Measurements from ENCODE around the gene XPC.
"Not testable (repeated sequence)": the region's sequence is repeated elsewhere in the genome, so short reads cannot be mapped to it uniquely, and the experiment has no call there.

XPC gene

DNA sequence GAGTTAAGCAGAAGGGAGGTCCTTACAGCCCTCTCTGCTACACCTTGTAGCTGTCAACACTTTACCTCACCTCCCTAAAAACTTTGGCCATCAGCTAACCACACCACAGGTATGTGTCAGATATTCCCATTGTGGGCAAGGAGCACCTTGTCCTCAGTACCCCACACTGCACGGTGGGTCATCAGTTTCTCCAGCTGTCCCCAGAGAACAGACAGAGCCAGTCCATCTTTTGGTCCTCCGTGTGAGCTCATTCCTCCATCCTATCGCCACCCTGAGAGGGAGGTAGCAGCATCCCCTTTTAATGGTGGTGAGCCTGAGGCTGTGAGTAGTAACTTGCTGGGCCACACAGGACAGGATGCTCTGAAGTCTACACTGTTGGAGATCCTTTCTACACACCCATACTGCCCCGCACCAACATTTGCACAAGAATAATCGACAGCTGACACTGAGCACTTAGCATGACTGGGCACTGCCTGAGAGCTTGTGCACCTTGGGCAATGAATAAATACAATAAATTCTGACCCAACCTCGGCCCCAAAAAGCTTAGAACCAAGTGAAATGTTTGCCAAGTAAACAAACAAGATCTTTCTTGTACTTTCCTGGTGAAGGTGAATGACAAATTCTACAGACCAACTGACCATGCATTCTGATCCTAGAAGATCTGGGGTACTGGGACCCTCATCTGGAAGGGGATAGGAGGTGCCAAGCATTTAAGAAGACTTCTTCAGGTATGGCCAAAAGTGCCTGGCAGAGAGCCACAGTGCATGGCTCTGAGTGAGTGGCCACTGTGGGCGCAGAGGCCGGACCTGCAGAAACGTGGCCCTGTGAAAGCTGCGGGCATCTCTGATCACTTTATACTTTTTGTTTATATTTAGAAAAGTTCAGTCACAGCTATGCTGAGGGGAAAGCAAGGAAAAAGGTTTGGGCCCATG lies 60.7 kb downstream of the XPC start:
- DNase-seq, result no peak

DNA sequence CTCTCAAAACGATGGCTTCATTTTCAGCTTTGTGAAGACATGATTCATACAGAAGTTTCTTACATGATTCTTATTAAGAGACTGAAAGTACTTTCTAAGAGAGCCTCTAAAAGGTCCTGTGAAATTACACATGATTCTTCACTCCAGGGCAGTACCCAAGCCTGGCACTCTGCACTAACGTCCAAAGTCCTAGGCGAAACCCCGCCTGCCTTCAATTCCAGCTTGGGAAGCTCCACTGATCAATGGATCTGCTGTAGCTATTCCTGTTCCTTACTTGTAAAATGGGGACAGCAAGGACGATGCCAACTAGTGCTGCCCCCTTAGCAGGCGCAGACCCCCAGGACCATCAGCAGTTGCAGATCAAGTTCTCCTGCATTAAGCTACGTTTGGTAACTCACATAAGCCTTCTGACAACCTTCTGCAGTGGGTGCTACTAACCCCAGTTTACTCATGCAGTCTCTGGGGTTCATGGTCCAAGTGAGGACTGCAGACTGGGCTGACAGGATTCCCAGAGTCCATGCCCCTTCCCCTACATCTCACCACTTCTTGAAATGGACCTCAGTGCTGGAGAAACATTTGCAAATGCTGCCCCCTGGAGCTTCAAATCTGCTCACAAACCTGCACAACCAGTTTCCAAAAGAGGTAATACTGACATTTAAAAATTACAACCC lies 64.3 kb downstream of the XPC start:
- DNase-seq, result no peak

DNA sequence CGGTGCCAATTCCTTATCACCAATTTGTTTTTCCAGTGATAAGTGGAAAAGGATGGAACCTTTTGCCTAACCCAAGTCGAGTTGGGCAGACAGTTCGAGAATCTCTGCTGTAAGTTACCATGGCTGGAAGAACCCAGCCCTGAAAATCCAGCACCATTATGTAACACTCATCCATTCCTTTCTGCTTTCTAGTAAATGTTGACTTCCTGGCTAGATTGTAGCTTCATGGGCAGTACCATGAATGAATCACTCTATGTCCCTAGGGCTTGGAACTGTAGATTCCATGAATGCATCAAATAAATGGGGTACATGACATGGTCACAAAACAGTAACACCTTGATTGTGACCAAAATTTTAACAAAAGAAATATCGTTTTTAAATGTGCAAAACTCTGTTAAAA lies 67.7 kb downstream of the XPC start:
- DNase-seq, result no peak

- DNase-seq, result not testable (repeated sequence)
These were observed 68.6 kb downstream of the XPC start for GRCh38 chr3:14109821-14110220.

DNA sequence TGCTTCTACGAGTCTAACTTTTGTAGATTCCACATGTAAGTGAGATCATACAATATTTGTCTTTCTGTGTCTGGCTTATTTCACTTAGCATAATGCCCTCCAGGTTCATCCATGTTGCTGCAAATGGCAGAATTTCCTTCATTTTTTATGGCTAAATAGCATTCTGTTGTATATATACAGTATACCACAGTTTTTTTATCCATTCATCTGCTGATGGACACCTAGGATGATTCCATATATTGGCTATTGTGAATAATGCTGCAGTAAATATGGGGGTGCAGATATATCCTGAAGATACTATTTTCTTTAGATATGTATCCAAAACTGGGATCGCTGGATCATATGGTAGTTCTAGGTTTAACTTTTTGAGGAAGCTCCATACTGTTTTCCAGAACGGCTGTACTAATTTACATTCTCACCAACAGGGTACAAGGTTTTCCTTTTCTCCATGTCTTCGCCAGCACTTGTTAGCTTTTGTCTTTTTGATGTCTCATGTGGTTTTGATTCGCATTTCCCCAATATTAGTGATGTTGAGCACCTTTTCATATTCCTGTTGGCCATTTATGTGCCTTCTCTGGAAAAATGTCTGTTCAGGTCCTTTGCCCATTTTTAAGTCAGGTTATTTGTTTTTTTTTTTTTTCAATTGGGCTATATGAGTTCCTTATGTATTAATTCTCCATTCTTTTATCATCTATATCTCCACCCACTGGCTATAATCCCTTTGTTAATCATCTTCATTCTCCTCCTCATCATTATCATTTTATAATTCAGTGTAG lies 80.6 kb downstream of the XPC start:
- DNase-seq, result no peak

GRCh38 chr3:14096742-14097141 lies 81.7 kb downstream of the XPC start:
- no peak for DNase-seq

All from NCI-H1092 (cell line).